Ascending aorta (tissue), 2 donors: ENCODE results near the gene CYB5R4. TPM values are rescaled to one million over a fixed set of nuclear protein-coding genes. Genes with fewer than 3 reads are reported as not detected.

Experiments used
- DNase-seq, 2 donors: peaks; one replicate each; pipeline ENCODE4 v3.0.0-alpha.2; 2019; ENCODE audit warnings: low spot score in 2 of 2
- H3K27ac ChIP-seq, 2 donors: fragments of 200-600 bp; sonication (generic); one replicate each; pipeline ENCODE4 v1.5.1; 2016 to 2017; ENCODE audit warnings: mild to moderate bottlenecking in 1 of 2
- H3K27me3 ChIP-seq: fragments of 200-600 bp; sonication (generic); one replicate; pipeline ENCODE4 v1.5.1; 2017
- H3K36me3 ChIP-seq, 2 donors: fragments of 200-600 bp; sonication (generic); one replicate each; pipeline ENCODE4 v1.5.1; 2016
- H3K4me1 ChIP-seq, 2 donors: fragments of 200-600 bp; sonication (generic); one replicate each; pipeline ENCODE4 v1.5.1; 2016 to 2017; ENCODE audit warnings: mild to moderate bottlenecking in 1 of 2
- H3K4me3 ChIP-seq, 2 donors: fragments of 200-600 bp; sonication (generic); one replicate each; pipeline ENCODE4 v1.5.1; 2016 to 2017; ENCODE audit warnings: mild to moderate bottlenecking in 1 of 2
- H3K9me3 ChIP-seq, 2 donors: fragments of 200-600 bp; sonication (generic); one replicate each; pipeline ENCODE4 v1.5.1; 2016
- CTCF ChIP-seq, 3 experiments: fragments of 200-600 bp in 2 of 3; fragments of 450-650 bp in 1 of 3; sonication (generic) in 2 of 3; IDR thresholded peaks; one replicate each; pipeline ENCODE4 v1.5.1; 2016 to 2019; ENCODE audit warnings: antibody characterized with exemption in 3 of 3, mild to moderate bottlenecking in 1 of 3, moderate library complexity in 1 of 3
- intact Hi-C: fragments of 100-400 bp; cut with DNase I; formaldehyde crosslinking; loops from one replicate; pipeline ENCODE4 v1.15.1; 2023
- total RNA-seq: library from RNA; depleted of rRNA; stranded (reverse); fragments of >200 nt; gene quantifications from one replicate; pipeline ENCODE4 v1.1.0, GENCODE V29; 2016

The CYB5R4 gene
- total RNA-seq, 1 donor from 2014 or later, result 0.53 TPM

GRCh38 chr6:84007871-84008270 is 148.4 kb downstream of the CYB5R4 start:
- Histone ChIP-seq H3K36me3 (no peaks in the 10 kb centered on the region), H3K27me3 (no peaks in the 10 kb centered on the region), H3K4me3 (no peak overlapping the region), H3K9me3 (no peaks in the 10 kb centered on the region), H3K4me1 (no peaks in the 10 kb centered on the region), H3K27ac (no peak overlapping the region)
- no peak for DNase-seq
- intact Hi-C loops, result no loop called here
- TF ChIP-seq CTCF (IDR thresholded peaks at IDR 0.05), result no peak

DNA sequence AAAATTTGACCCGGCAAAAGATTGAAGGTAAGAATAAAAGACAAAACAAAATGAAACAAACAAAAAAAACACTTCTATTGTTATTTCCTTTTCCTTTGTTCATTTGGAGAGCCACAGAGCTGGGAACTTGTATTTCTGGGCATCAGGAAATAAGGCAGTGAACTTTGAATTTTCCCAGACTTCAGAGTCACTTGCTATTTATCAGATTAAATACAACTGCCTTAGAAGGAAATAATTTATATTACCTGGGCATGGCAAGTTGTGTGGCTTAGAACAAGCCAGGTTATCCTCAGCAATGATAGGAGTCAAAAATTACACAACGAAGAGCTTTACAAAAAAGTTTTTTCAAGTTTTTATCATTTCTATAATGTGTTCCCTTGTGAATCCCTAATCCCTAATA is 153.9 kb downstream of the CYB5R4 start:
- H3K36me3 ChIP-seq, result no peaks in the 10 kb centered on the region
- H3K27ac ChIP-seq, result no peak overlapping the region
- no peak for TF ChIP-seq CTCF (IDR thresholded peaks at IDR 0.05)
- no peaks in the 10 kb centered on the region for H3K9me3 ChIP-seq
- no peaks in the 10 kb centered on the region for H3K4me1 ChIP-seq
- H3K4me3 ChIP-seq, result no peak overlapping the region
- intact Hi-C loops, result no loop called here
- no peak for DNase-seq
- no peaks in the 10 kb centered on the region for H3K27me3 ChIP-seq

DNA sequence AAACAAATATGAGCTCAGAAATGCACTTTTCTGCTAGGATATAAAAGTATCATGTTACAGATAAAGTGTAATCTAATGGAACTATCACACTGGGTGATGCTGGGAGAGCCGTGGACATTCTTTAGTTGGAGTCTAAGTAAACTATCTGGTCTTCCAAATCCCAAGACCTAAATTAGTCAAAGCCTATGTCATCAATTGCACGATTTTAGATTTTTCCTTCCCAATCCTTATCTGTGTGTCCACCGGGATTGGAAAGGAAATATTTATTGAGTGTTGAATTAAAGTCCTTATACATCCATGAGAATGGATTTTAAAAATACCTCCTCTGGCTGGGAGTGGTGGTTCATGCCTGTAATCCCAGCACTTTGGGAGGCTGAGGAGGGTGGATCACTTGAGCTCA is 154.4 kb downstream of the CYB5R4 start:
- TF ChIP-seq CTCF (IDR thresholded peaks at IDR 0.05), result no peak
- H3K36me3 ChIP-seq, result no peaks in the 10 kb centered on the region
- no peaks in the 10 kb centered on the region for H3K4me1 ChIP-seq
- H3K9me3 ChIP-seq, result no peaks in the 10 kb centered on the region
- H3K27ac ChIP-seq, result no peak overlapping the region
- H3K4me3 ChIP-seq, result no peak overlapping the region
- no peaks in the 10 kb centered on the region for H3K27me3 ChIP-seq
- intact Hi-C loops, result no loop called here
- no peak for DNase-seq

DNA sequence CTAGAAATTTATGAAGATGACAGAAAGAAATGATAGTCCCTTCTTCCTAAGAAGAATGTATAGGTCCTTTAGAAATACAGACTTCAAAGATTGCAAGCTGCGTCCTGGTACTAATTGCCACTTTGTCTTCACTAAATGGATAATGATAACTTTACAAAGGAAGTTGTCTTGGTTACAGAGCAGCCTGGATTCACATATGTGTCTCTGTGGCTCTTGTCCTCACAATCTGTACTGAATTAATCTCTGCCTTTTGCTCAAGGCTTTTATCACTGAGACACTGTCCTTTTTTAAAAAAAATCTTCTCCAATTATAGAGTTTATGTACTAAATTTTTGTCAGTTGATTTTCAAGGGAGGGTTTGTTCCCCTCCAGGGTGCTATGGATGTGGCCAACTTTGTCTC is 156.5 kb downstream of the CYB5R4 start:
- no peak overlapping the region for H3K4me3 ChIP-seq
- no peaks in the 10 kb centered on the region for H3K27me3 ChIP-seq
- no peaks in the 10 kb centered on the region for H3K9me3 ChIP-seq
- no peak for TF ChIP-seq CTCF (IDR thresholded peaks at IDR 0.05)
- no peaks in the 10 kb centered on the region for H3K4me1 ChIP-seq
- intact Hi-C loops, result no loop called here
- no peak overlapping the region for H3K27ac ChIP-seq
- H3K36me3 ChIP-seq, result no peaks in the 10 kb centered on the region
- DNase-seq, result no peak

Other genes starting within 250 kb of the CYB5R4 start
- gene SNAP91, start 150.6 kb upstream of the CYB5R4 start, total RNA-seq, result 0.64 TPM
- not detected for gene RIPPLY2, start 6.3 kb upstream of the CYB5R4 start, total RNA-seq
- 47.3 TPM for gene MRAP2, start 174.1 kb downstream of the CYB5R4 start, total RNA-seq